A673 (cell line): ENCODE data around the gene COMMD2. TPM values are rescaled to one million over a fixed set of nuclear protein-coding genes. Genes with fewer than 3 reads are reported as not detected.

Experiments
- BruUV-seq: library from RNA; stranded (reverse); fragments of 400-500 nt; replicated peaks from 2 replicates; lab custom pipeline; 2021; lab: Mats Ljungman, UMichigan
- CTCF ChIA-PET: fragments of 300-600 bp; sonication (Branson Sonifier 250); formaldehyde crosslinking; loops from one replicate; lab custom pipeline; 2022; ENCODE audit warnings: antibody characterized with exemption; lab: Charles Lee
- POLR2A ChIA-PET: fragments of 300-600 bp; sonication (Branson Sonifier 250); formaldehyde crosslinking; loops from one replicate; lab custom pipeline; 2022; ENCODE audit warnings: antibody characterized with exemption; ENCODE audit not compliant: low non-redundant PET; lab: Charles Lee
- DNase-seq: peaks from one replicate; pipeline ENCODE4 v3.0.0-alpha.2; 2015; ENCODE audit warnings: low spot score
- H3K27ac ChIP-seq: fragments of 200-600 bp; sonication (generic); 2 replicates; pipeline ENCODE4 v1.5.1; 2016; ENCODE audit warnings: mixed run types, low read depth, mild to moderate bottlenecking, mixed read lengths, antibody characterized with exemption, low read length; ENCODE audit not compliant: poor library complexity, severe bottlenecking
- H3K27me3 ChIP-seq: fragments of 200-600 bp; sonication (generic); replicated peaks from 2 replicates; pipeline ENCODE4 v1.6.1; 2017; ENCODE audit warnings: mixed run types, low read depth, mild to moderate bottlenecking, mixed read lengths, antibody characterized with exemption, low read length; ENCODE audit not compliant: insufficient read depth, poor library complexity
- H3K36me3 ChIP-seq: fragments of 200-600 bp; sonication (generic); 2 replicates; pipeline ENCODE4 v1.6.1; 2016; ENCODE audit warnings: mixed run types, mild to moderate bottlenecking, mixed read lengths, antibody characterized with exemption, low read length; ENCODE audit not compliant: insufficient read depth, poor library complexity, severe bottlenecking
- H3K4me1 ChIP-seq: fragments of 200-600 bp; sonication (generic); 2 replicates; pipeline ENCODE4 v1.6.1; 2017; ENCODE audit warnings: mixed run types, mild to moderate bottlenecking, mixed read lengths, antibody characterized with exemption, low read length; ENCODE audit not compliant: insufficient read depth, poor library complexity, severe bottlenecking
- H3K4me3 ChIP-seq: fragments of 200-600 bp; sonication (generic); 2 replicates; pipeline ENCODE4 v1.5.1; 2016; ENCODE audit warnings: low read depth, mixed run types, mild to moderate bottlenecking, mixed read lengths, low read length; ENCODE audit not compliant: poor library complexity, severe bottlenecking
- H3K9me3 ChIP-seq: fragments of 200-600 bp; sonication (generic); 2 replicates; pipeline ENCODE4 v1.6.1; 2016; ENCODE audit warnings: mixed run types, low read depth, mild to moderate bottlenecking, mixed read lengths, antibody characterized with exemption, low read length; ENCODE audit not compliant: poor library complexity, severe bottlenecking
- CTCF ChIP-seq: fragments of 300-800, 200-600 bp; sonication (generic); conservative IDR thresholded peaks from 2 replicates; pipeline ENCODE4 v1.5.1; 2017; ENCODE audit warnings: low read depth, mild to moderate bottlenecking, antibody characterized with exemption, low read length, moderate library complexity, mixed read lengths
- EZH2 ChIP-seq: fragments of 200-600 bp; sonication (generic); IDR thresholded peaks from 2 replicates; pipeline ENCODE4 v1.6.1; 2017; ENCODE audit warnings: borderline replicate concordance, low read depth, mild to moderate bottlenecking, mixed read lengths, antibody characterized with exemption, low read length; ENCODE audit not compliant: poor library complexity, severe bottlenecking
- intact Hi-C: fragments of 100-400 bp; cut with micrococcal nuclease; formaldehyde crosslinking; loops from one replicate; pipeline ENCODE4 v1.10.0; 2022; ENCODE audit not compliant: unreplicated experiment
- total RNA-seq: library from RNA; stranded (reverse); gene quantifications from 2 replicates; pipeline ENCODE4 v1.2.3, GENCODE V29; 2021

Gene COMMD2
- total RNA-seq, 1 experiment from 2014 or later = 51.6 TPM

GRCh38 chr3:149720918-149721317 is 31.4 kb downstream of the COMMD2 start:
- TF ChIP-seq EZH2 = no peak
- no peak for TF ChIP-seq CTCF
- intact Hi-C loops = no loop called here
- no TSS peak for BruUV-seq

GRCh38 chr3:149717391-149718056 is 34.8 kb downstream of the COMMD2 start:
- intact Hi-C loops = loop anchor here (1.0 to 2.0 kb wide), 3 partner anchors 149 to 205 kb away; no protein-coding TSS in a partner anchor
- Histone ChIP-seq H3K27ac (no peak overlapping the region), H3K27me3 (no peaks in the 10 kb centered on the region), H3K36me3 (no peaks in the 10 kb centered on the region), H3K4me3 (no peak overlapping the region), H3K4me1 (peaks cover 6% of the 10 kb centered on the region), H3K9me3 (peaks cover 8% of the 10 kb centered on the region)
- peak; percentile 84 for DNase-seq
- POLR2A ChIA-PET = no interaction called here
- TF ChIP-seq EZH2 = no peak
- peak; percentile 85 for TF ChIP-seq CTCF
- CTCF ChIA-PET = interaction anchor here (0.5 to 1.7 kb wide), 9 partner anchors 33 to 193 kb away, joined by 3 to 9 read pairs (median 4); no protein-coding TSS in a partner anchor
- no TSS peak for BruUV-seq

More at GRCh38 chr3:149720918-149721317, 31.4 kb downstream of the COMMD2 start:
- Histone ChIP-seq H3K27me3 (no peaks in the 10 kb centered on the region), H3K36me3 (no peaks in the 10 kb centered on the region), H3K4me3 (no peak overlapping the region), H3K9me3 (peaks cover 8% of the 10 kb centered on the region), H3K27ac (no peak overlapping the region), H3K4me1 (peaks cover 6% of the 10 kb centered on the region)
- no peak for DNase-seq
- ChIA-PET CTCF (no interaction called here), POLR2A (no interaction called here)

GRCh38 chr3:149716984-149717383 is 35.3 kb downstream of the COMMD2 start:
- intact Hi-C loops = loop anchor here (1.0 to 2.0 kb wide), 3 partner anchors 148 to 205 kb away; no protein-coding TSS in a partner anchor
- no peaks in the 10 kb centered on the region for H3K27me3 ChIP-seq
- no peak overlapping the region for H3K27ac ChIP-seq
- no peak overlapping the region for H3K4me3 ChIP-seq
- H3K36me3 ChIP-seq = no peaks in the 10 kb centered on the region
- ChIA-PET CTCF (interaction anchor here (0.5 to 1.7 kb wide), 9 partner anchors 32 to 193 kb away, joined by 3 to 9 read pairs (median 4); no protein-coding TSS in a partner anchor), POLR2A (no interaction called here)
- TF ChIP-seq CTCF (no peak), EZH2 (no peak)
- peaks cover 6% of the 10 kb centered on the region for H3K4me1 ChIP-seq
- BruUV-seq = no TSS peak
- peaks cover 8% of the 10 kb centered on the region for H3K9me3 ChIP-seq
- DNase-seq = no peak
